Keratinocyte (primary cell): ENCODE results near the gene GDNF.

Experiments
- CTCF ChIP-seq, 3 experiments: IDR thresholded peaks in 1 of 3; conservative IDR thresholded peaks in 1 of 3; optimal IDR thresholded peaks in 1 of 3; 2 replicates in 2 of 3; 3 replicates in 1 of 3; pipeline versions ENCODE3 to v1.5.1; 2011; ENCODE audit warnings: low read length in 3 of 3, mild to moderate bottlenecking in 3 of 3, moderate library complexity in 2 of 3, control low read depth in 1 of 3, inconsistent platforms in 1 of 3; ENCODE audit not compliant: insufficient read depth in 2 of 3; ENCODE audit errors: extremely low read depth in 1 of 3
- EZH2 ChIP-seq: IDR thresholded peaks from one replicate; pipeline ENCODE4 v1.6.1; 2012; ENCODE audit warnings: inconsistent platforms, mild to moderate bottlenecking, low read length, moderate library complexity

- no peak for TF ChIP-seq CTCF (optimal IDR thresholded peaks at IDR 0.05 in 1 of 3, IDR thresholded peaks at IDR 0.05 in 1 of 3, conservative IDR thresholded peaks at IDR 0.05 in 1 of 3; ENCODE audit: extremely low read depth in 1 of 3, insufficient read depth in 2 of 3, low read length in 3 of 3)
- TF ChIP-seq EZH2: no peak
These were observed 20.4 kb upstream of the GDNF start for GRCh38 chr5:37860206-37860605.
